Measurements from ENCODE around the gene CD33. TPM values are rescaled to one million over a fixed set of nuclear protein-coding genes. Genes with fewer than 3 reads are reported as not detected.
"Not testable (repeated sequence)": the region's sequence is repeated elsewhere in the genome, so short reads cannot be mapped to it uniquely, and the experiment has no call there.

Gene CD33
- total RNA-seq, 1 donor from 2014 or later, result 10.7 TPM

- no peak for ATAC-seq
- DNase-seq (ENCODE audit: low spot score), result no peak
- intact Hi-C loops (cut with DNase I), result no loop called here
Observed at GRCh38 chr19:51204321-51204720, 20.6 kb upstream of the CD33 start.

GRCh38 chr19:51207747-51208146 is 17.1 kb upstream of the CD33 start:
- ATAC-seq (no peak), DNase-seq (ENCODE audit: low spot score) (no peak)
- intact Hi-C loops (cut with DNase I), result no loop called here

- intact Hi-C loops (cut with DNase I), result no loop called here
Observed at GRCh38 chr19:51210191-51210784, 14.6 kb upstream of the CD33 start.

GRCh38 chr19:51210874-51211361 is 14.0 kb upstream of the CD33 start:
- peak; percentile 75 for ATAC-seq
- intact Hi-C loops (cut with DNase I), result not testable (repeated sequence)

More at GRCh38 chr19:51210191-51210784, 14.6 kb upstream of the CD33 start:
- DNase-seq (ENCODE audit: low spot score) (no peak), ATAC-seq (no peak)

GRCh38 chr19:51211833-51212232 is 13.0 kb upstream of the CD33 start:
- ATAC-seq (no peak), DNase-seq (ENCODE audit: low spot score) (no peak)
- intact Hi-C loops (cut with DNase I), result no loop called here

More at GRCh38 chr19:51210874-51211361, 14.0 kb upstream of the CD33 start:
- DNase-seq (ENCODE audit: low spot score), result not testable (repeated sequence)

- ATAC-seq, result no peak
- intact Hi-C loops (cut with DNase I), result no loop called here
- DNase-seq (ENCODE audit: low spot score), result no peak
Observed at GRCh38 chr19:51219307-51219706, 5.6 kb upstream of the CD33 start.

GRCh38 chr19:51219971-51220370 is 4.9 kb upstream of the CD33 start:
- no peak for DNase-seq (ENCODE audit: low spot score)
- intact Hi-C loops (cut with DNase I), result no loop called here
- no peak for ATAC-seq

GRCh38 chr19:51220996-51221395 is 3.9 kb upstream of the CD33 start:
- intact Hi-C loops (cut with DNase I), result no loop called here
- ATAC-seq (no peak), DNase-seq (ENCODE audit: low spot score) (no peak)

- intact Hi-C loops (cut with DNase I), result no loop called here
- ATAC-seq, result no peak
- DNase-seq (ENCODE audit: low spot score), result no peak
Observed at GRCh38 chr19:51224163-51224641, 678 bp upstream of the CD33 start.

GRCh38 chr19:51226067-51226466 is 1.2 kb downstream of the CD33 start:
- ATAC-seq (no peak), DNase-seq (ENCODE audit: low spot score) (no peak)
- intact Hi-C loops (cut with DNase I), result no loop called here

GRCh38 chr19:51227326-51227725 is 2.4 kb downstream of the CD33 start:
- no peak for DNase-seq (ENCODE audit: low spot score)
- intact Hi-C loops (cut with DNase I), result no loop called here
- ATAC-seq, result no peak

GRCh38 chr19:51227966-51228365 is 3.1 kb downstream of the CD33 start:
- ATAC-seq, result no peak
- intact Hi-C loops (cut with DNase I), result no loop called here
- DNase-seq (ENCODE audit: low spot score), result no peak

- intact Hi-C loops (cut with DNase I), result no loop called here
- ATAC-seq (no peak), DNase-seq (ENCODE audit: low spot score) (no peak)
Observed at GRCh38 chr19:51240866-51241265, 16.0 kb downstream of the CD33 start.

GRCh38 chr19:51242881-51243630 is 18.2 kb downstream of the CD33 start:
- no peak for ATAC-seq
- intact Hi-C loops (cut with DNase I), result no loop called here
- no peak for DNase-seq (ENCODE audit: low spot score)

- DNase-seq (ENCODE audit: low spot score), result no peak
- no peak for ATAC-seq
- intact Hi-C loops (cut with DNase I), result no loop called here
Observed at GRCh38 chr19:51246164-51246552, 21.3 kb downstream of the CD33 start.

GRCh38 chr19:51247972-51248590 is 23.2 kb downstream of the CD33 start:
- no peak for DNase-seq (ENCODE audit: low spot score)
- intact Hi-C loops (cut with DNase I), result no loop called here
- ATAC-seq, result no peak

GRCh38 chr19:51250786-51251467 is 26.0 kb downstream of the CD33 start, which contains the start of gene SIGLECL1:
Gene SIGLECL1, plus strand, starts transcription at chr19:51251080. Its CDS starts 12,993 bp downstream, at chr19:51264073.
- ATAC-seq (no peak), DNase-seq (ENCODE audit: low spot score) (no peak)
- intact Hi-C loops (cut with DNase I), result no loop called here

- no peak for DNase-seq (ENCODE audit: low spot score)
- no peak for ATAC-seq
- intact Hi-C loops (cut with DNase I), result no loop called here
Observed at GRCh38 chr19:51251468-51251820, 26.6 kb downstream of the CD33 start.

GRCh38 chr19:51252306-51253079 is 27.6 kb downstream of the CD33 start:
- intact Hi-C loops (cut with DNase I), result no loop called here
- ATAC-seq (no peak), DNase-seq (ENCODE audit: low spot score) (no peak)

Measured in sciatic nerve (tissue), 2 donors.